Activated naive CD4-positive, alpha-beta T cell treated with anti-CD3 and anti-CD28 coated beads, Interleukin-2, amount 50 U/mL, for 24 hours (primary cell): Measurements from ENCODE around the gene TMEM109.

Experiments used
- H3K27ac Mint-ChIP-seq: one replicate; pipeline ENCODE4 v1.8.0; 2021; ENCODE audit warnings: mild to moderate bottlenecking, mixed read lengths
- H3K27me3 Mint-ChIP-seq: one replicate; pipeline ENCODE4 v1.8.0; 2021; ENCODE audit warnings: mixed read lengths
- H3K36me3 Mint-ChIP-seq: one replicate; pipeline ENCODE4 v1.8.0; 2021; ENCODE audit warnings: mixed read lengths
- H3K4me1 Mint-ChIP-seq: one replicate; pipeline ENCODE4 v1.8.0; 2021; ENCODE audit warnings: mixed read lengths
- H3K4me3 Mint-ChIP-seq: one replicate; pipeline ENCODE4 v1.8.0; 2021; ENCODE audit warnings: mild to moderate bottlenecking, mixed read lengths
- H3K9me3 Mint-ChIP-seq: one replicate; pipeline ENCODE4 v1.8.0; 2021; ENCODE audit warnings: mixed read lengths

The TMEM109 gene

GRCh38 chr11:60971520-60971919 lies 57.6 kb downstream of the TMEM109 start, which contains the start of gene CD6:
CD6 (plus strand) TSS chr11:60971680; CDS start chr11:60971866, 186 bp downstream.
- H3K4me1 Mint-ChIP-seq = peaks cover 27% of the 10 kb centered on the region
- H3K27me3 Mint-ChIP-seq = no peaks in the 10 kb centered on the region
- peak within 1 kb of the TSS; percentile 99 for H3K27ac Mint-ChIP-seq
- H3K9me3 Mint-ChIP-seq = no peaks in the 10 kb centered on the region
- peak within 1 kb of the TSS; percentile 99 for H3K4me3 Mint-ChIP-seq
- peaks cover 33% of the 10 kb centered on the region for H3K36me3 Mint-ChIP-seq

- H3K4me3 Mint-ChIP-seq = peak overlapping the region; percentile 99
- peaks cover 35% of the 10 kb centered on the region for H3K4me1 Mint-ChIP-seq
- H3K27ac Mint-ChIP-seq = peak overlapping the region; percentile 99
- no peaks in the 10 kb centered on the region for H3K9me3 Mint-ChIP-seq
- H3K36me3 Mint-ChIP-seq = peaks cover 40% of the 10 kb centered on the region
- H3K27me3 Mint-ChIP-seq = no peaks in the 10 kb centered on the region
These were observed 58.4 kb downstream of the TMEM109 start for GRCh38 chr11:60972182-60973030.
